Stimulated activated naive CD4-positive, alpha-beta T cell (primary cell): ENCODE results near the gene TRPM3.

Source experiments
- DNase-seq, 6 experiments: peaks; one replicate each; lab custom pipeline; 2025; lab: John Stamatoyannopoulos, UW

Gene TRPM3

GRCh38 chr9:70580606-70581195, 540.7 kb downstream of the TRPM3 start:
- no peak for DNase-seq

- no peak for DNase-seq
Measured at GRCh38 chr9:70579686-70580085, 541.7 kb downstream of the TRPM3 start.

DNA sequence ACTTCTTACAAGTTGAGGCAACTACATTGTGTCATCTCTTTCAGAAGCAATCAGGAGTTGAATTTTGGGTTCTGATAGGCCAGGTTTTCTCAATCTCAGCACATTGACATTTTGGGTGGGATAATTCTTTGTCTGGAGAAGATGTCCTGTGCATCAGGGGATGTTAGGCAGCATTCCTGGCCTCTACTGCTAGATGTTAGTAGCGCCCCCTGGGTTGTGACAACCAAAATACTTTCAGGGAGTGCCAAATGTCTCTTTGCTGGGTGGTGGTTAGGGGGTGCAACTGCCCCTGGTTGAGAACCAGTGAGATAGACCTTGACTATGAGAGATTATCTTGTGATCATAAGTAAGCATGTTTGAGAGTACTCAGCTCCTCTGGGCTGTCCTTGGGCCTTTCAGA, 542.7 kb downstream of the TRPM3 start:
- no peak for DNase-seq

GRCh38 chr9:70577671-70578070, 543.8 kb downstream of the TRPM3 start:
- DNase-seq = no peak

- no peak for DNase-seq
Measured at GRCh38 chr9:70576116-70576515, 545.3 kb downstream of the TRPM3 start.

DNA sequence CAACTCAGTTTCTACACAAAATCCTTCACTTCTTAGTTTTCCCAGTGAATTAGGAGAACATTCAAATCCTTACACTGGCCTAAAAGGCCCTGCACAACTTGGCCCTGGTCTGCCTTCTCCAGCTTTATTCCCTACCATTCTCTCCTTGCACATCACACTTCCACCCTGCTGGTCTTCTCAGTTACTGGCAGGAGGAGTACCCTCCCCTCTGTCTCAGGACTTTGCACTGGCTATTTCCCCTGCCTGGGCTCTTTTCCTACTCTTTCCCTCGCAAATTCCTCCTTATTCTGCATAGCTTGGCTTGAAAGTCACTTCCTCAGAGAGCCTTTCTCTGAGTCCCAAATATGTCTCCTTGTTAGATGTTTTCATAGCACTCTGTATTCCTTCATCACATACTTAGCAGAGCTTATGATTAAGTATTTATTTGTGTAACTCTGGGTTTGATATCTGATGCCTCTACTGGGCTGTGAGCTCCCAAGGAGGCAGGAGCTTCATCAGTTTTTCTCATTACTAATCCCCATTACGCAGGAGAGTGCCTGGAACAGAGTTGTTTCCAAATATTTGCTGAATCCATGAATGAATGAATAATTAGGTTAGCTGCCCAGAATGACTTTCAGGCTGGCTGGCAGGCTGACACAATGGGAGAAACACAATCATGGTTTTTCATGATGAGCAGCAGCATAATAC, 547.1 kb downstream of the TRPM3 start:
- no peak for DNase-seq

DNA sequence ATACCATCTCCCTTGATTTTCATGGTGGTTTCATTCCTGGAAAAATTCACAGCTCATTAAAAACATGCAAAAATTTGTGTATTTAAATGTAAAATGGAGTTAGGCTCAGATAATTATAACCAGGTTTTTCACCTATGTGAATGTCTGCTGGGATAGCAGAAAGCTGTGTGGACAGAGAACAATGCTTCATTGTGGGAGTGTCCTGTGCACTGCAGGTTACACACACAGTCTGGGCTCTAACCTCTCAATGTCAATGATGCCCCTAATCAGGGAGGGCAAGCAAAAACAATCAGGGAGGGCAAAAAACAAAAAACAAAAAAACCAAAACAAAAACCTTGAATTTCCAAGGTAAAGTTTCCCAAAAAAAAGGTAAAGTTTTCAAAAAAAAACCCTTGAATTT, 548.1 kb downstream of the TRPM3 start:
- no peak for DNase-seq

- no peak for DNase-seq
Measured at GRCh38 chr9:70571258-70571657, 550.2 kb downstream of the TRPM3 start.

DNA sequence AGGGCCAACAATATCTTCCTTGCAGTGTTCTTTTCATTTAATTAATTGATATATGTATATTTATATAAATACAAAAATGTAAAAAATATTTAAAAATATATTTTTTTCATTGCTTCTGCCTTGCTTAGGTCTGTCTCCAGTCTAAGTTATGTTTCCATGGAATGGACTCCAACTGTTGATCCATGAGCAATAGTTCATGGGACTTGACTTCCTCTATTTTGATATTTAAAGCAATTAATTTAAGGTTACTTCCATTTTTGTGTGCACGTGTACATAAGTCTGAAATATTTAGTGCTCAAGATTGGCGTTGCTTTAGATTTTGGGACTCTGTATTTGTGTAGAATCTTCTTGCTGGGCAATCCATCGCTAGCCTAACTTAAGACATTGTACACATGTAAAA, 551.6 kb downstream of the TRPM3 start:
- no peak for DNase-seq

- no peak for DNase-seq
Measured at GRCh38 chr9:70569070-70569772, 552.2 kb downstream of the TRPM3 start.

DNA sequence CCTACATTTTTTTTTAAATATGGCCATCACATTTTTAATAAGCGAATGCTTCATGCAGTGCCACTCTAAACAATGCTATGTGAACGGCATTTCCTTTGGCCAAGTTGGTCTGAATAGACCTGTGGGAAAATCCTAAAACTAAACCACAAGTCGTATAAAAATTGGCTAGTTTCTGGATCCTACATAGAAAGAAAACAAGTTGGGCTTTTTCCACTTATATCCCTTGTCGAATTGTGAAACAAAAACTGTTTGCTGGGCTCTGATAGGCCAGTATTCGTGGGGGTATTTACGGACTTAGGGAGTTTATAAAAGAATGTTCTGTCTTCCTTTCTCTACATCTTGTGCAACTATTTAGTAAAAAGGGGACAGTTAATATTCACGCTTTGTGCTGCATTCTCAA, 553.9 kb downstream of the TRPM3 start:
- DNase-seq = no peak

DNA sequence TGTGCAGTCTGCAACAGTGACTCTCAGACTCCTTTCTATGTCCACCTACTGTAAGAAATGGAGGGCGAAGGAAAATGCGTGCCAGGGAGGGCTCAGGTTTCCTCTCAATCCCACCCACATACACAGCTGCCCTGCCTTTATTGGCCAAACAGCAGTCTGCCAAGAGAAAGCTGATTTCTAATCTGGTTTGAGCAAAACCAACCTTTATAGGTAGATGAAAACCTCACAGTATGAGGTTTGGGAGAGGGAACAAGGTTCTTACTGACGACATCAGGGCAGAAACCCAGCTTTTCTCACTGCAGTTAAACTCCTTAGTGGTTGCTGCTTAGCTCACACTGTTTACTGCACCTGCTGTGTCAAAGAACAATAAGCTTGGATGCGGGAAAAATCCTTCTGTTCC, 554.7 kb downstream of the TRPM3 start:
- DNase-seq = no peak

DNA sequence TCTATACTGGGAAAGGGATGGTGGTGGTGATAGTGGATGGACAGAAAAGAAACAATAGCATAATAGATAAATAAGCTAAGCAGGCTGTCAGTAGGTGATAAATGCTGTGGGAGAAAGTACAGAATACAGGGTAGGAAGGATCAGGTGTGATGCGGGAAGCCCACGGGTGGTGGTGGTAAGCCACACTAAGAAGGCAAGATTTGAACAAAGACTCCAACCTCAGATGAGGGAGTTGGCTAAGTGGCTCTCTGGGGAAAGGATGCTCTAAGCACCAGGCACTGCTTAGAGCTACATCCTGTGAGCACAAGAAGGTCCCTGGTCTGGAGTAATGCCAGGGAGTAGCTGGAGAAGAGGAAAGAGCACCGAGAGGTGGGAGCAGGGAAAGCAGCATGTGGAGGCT, 555.4 kb downstream of the TRPM3 start:
- DNase-seq = no peak

DNA sequence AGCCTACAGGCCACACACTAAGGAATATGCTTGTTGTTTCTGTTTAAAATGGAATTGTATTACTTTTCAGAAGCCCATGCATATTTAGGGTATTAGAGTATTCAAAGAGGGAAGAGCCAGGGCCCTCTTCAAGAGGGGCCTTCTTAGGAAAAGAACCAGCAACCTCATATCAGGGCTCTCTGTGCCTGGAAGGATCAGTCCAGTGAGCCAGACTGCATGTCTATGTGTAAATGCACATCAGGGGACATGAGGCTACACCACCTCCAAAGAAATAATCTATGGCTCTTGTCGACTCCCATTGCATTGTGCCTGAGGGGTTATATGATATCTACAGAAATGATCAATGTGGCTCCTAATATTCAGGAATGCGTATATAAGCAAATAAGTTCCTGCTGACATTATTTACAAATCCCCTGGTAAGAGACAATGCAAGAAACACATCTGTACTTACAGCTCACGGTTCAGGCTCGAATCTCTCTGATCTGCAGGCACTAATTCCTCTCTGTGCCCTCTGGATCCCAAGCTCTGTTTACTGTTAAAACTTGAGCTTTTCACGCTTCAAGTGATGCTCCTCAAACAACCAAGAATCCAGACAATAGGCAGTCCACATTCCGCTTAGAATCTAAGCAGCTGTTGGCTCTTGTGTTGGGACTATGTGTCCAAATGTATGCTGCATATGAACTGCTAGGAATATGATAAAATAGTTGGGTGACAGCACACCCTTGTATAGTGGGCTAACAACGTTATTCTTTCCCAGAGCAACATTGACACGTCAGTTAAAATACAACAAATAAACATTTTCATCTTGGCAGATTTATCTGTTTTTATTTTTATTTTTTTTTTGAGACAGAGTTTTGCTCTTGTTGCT, 556.7 kb downstream of the TRPM3 start:
- no peak for DNase-seq

DNA sequence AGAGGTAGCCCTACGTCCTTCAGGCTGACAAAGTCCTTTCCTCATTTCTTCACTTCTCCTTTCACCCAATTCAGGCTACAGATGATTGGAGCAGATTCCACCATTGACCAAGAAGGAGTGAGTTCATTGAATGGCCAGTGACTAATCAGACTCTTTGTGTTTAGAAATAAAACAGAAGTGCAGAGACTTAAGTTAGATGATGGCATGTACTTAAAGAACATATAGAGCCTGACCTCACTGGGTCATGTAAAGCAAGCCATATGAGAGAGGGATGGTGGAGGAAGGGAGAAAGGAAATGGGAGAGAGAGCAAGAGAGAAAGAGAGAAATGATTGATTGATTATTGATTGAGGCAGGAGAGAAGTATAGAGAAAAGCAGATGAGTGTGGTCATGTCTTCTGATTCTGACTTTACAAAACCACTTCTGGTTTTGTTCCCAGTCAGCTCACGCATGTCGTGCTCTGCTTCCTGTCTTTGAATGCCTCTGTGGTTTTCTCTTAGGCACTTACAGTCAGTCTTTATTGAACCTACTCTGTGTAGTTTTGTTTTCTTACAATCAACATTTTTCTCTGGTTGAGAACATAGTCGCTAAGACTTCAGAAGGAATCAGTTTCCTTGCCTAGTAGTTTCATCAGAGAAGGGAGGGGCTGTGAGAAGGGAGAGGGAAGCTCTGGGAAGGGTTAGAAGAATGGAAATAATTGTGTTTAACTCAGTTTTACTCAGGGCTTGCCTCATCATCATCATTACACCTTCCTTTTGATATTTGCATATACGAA, 557.8 kb downstream of the TRPM3 start:
- DNase-seq = peak in 5 of 6 experiments; percentile 5 to 84 (median 80)

DNA sequence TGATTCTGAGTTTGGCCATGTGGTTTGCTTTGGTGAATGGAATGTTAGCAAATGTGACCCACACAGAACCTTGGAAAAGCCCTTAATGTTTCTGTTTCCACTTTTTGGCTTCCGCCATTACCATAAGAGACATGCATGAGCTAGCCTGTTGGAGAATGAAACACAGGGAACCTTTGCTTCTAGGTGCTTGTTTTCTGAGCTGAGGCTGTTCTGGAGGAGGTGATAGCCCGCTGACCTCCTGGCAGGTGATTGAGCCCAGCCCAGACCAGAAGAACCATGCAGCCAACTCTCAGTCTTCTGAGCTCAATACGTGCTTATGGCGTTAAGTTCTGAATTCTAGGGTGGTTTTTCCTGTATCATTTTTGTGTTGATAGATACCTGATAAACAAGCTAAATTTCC, 558.4 kb downstream of the TRPM3 start:
- no peak for DNase-seq

DNA sequence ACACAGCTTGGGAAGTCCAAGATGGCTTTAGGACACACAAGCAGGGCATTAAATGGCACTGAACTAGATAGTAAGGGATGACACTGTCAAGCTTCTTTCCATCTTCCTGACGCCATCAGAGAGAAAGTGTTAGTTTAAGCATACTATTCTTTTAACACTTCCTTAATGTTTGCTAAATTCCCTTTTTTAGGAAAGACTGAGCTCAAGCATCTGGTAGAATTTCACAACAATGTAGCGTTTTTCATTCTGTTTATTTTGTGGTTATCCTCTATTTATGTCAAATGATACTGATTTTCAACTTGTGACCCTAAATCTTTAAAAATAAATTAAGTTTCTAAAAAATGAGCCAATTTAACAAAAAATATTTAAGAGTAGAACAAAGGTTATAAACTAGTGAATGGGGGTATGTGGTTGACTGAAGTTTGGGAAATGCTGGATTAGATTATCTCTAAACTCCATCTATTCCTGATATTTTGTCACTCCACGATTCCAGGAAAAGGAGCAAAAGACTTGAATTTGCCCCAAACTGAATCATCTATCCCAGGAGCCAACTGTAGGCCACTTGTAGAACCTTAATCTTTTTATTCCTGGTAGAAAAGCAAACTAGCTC, 559.5 kb downstream of the TRPM3 start:
- DNase-seq = no peak

GRCh38 chr9:70561111-70561510, 560.3 kb downstream of the TRPM3 start:
- no peak for DNase-seq

GRCh38 chr9:70559102-70559501, 562.3 kb downstream of the TRPM3 start:
- no peak for DNase-seq

DNA sequence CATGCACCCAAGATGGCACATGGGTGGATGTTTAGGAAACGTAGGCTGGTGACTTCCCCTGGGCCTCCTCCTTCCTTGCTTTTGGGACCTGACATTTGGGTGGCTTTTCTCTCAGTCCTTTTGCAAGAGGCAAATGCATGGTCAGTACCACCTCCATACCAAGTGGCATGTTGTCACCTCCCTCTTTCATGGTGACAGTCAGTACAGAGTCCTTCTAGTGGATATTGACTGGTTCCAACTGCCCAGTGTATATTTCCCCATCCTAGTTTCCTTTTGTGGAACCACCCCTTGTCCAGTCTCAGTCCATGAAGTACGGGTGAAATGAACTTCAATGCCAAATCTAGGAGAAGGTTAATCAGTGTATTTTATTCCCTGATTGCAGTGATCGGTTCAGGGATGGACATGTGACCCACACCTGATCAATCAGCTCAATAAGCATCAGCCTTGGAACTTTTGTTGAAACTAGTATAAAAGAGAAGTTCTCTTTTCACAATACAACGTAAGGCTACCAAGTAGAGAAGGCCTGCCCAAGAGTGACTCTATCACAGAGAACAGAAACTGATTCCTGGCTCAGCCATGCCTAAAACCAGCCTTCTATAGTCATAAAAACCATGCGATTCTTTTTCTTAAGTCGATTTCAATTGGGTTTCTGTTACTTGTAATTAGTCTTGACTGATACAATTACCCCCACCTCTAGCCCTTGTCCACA, 563.6 kb downstream of the TRPM3 start:
- no peak for DNase-seq

GRCh38 chr9:70556771-70557170, 564.6 kb downstream of the TRPM3 start:
- DNase-seq = no peak
